ENCODE data around the gene KRT1. TPM values are rescaled to one million over a fixed set of nuclear protein-coding genes. Genes with fewer than 3 reads are reported as not detected.

The KRT1 gene
- total RNA-seq, 1 donor from 2014 or later: not detected

DNA sequence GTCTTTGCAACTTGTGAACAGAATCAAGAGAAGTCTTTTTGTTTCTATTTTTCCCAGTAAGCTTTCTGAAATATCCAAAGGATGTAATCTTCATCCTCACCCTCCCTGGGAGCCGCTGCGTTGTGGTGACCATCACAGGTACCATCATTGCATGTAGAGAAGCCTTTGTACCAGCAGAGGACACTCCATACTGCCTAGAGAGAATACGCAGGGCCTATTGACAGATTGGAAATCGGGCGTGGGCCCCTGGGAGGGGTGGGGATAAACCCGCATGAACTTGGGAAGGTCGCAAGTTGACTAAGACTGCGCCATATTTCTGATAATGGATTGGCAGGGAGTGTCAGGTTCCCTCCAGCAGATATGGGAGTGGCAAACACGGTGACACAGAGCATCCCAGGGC, 12.7 kb downstream of the KRT1 start:
- TF ChIP-seq, protein P1, sequence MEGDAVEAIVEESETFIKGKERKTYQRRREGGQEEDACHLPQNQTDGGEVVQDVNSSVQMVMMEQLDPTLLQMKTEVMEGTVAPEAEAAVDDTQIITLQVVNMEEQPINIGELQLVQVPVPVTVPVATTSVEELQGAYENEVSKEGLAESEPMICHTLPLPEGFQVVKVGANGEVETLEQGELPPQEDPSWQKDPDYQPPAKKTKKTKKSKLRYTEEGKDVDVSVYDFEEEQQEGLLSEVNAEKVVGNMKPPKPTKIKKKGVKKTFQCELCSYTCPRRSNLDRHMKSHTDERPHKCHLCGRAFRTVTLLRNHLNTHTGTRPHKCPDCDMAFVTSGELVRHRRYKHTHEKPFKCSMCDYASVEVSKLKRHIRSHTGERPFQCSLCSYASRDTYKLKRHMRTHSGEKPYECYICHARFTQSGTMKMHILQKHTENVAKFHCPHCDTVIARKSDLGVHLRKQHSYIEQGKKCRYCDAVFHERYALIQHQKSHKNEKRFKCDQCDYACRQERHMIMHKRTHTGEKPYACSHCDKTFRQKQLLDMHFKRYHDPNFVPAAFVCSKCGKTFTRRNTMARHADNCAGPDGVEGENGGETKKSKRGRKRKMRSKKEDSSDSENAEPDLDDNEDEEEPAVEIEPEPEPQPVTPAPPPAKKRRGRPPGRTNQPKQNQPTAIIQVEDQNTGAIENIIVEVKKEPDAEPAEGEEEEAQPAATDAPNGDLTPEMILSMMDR (conservative IDR thresholded peaks at IDR 0.05): no peak
- peaks cover 31% of the 10 kb centered on the region for H3K27me3 Mint-ChIP-seq (ENCODE audit: low read depth)
- H3K9me3 Mint-ChIP-seq: no peaks in the 10 kb centered on the region
- no peak overlapping the region for H3K4me3 Mint-ChIP-seq
- H3K36me3 Mint-ChIP-seq (ENCODE audit: low read depth): no peaks in the 10 kb centered on the region
- H3K27ac Mint-ChIP-seq (ENCODE audit: unreplicated experiment): no peak overlapping the region
- no peak for DNase-seq (ENCODE audit: low read depth, low spot score)
- H3K4me1 Mint-ChIP-seq: no peaks in the 10 kb centered on the region

DNA sequence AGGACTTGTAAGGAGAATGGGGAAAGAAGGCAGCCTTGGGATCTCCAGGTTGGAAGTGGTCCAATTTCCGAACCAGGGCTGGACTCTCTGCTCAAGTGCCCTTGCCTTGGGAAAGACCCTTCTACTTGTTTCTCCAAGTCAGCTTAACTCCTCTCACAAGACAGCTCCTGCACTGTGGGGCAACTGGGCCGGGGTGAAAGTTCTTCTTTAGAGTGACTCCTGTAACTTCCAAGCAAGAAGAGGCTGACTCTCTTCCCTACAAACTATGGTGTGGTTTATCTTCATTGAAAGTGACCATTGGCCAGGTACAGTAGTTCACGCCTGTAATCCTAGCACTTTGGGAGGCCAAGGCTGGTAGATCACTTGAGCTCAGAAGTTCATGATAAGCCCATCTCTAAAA, 13.7 kb downstream of the KRT1 start:
- DNase-seq (ENCODE audit: low read depth, low spot score): no peak
- TF ChIP-seq, protein P1 (conservative IDR thresholded peaks at IDR 0.05): no peak
- peaks cover 31% of the 10 kb centered on the region for H3K27me3 Mint-ChIP-seq (ENCODE audit: low read depth)
- H3K27ac Mint-ChIP-seq (ENCODE audit: unreplicated experiment): no peak overlapping the region
- no peaks in the 10 kb centered on the region for H3K36me3 Mint-ChIP-seq (ENCODE audit: low read depth)
- H3K9me3 Mint-ChIP-seq: no peaks in the 10 kb centered on the region
- H3K4me1 Mint-ChIP-seq: no peaks in the 10 kb centered on the region
- no peak overlapping the region for H3K4me3 Mint-ChIP-seq

DNA sequence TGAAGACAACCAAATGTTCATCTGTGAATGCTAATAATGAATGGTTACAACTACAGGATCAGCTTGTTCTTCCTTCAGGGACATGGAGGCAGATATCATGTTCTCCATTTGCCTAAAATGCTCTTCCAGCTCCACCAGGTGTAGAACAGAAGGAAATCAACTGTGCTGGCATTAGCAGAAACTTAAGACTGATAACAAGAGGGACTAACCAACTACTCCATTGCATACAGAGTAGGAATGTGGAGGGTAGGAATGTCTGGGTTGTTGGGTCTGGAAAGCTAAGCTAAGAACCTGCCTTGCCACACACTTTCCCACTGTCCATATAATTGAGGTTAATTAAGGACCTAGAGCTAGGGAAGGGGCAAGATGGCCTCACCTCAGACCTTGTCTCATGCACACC, 16.8 kb downstream of the KRT1 start:
- H3K4me1 Mint-ChIP-seq: no peaks in the 10 kb centered on the region
- no peak for DNase-seq (ENCODE audit: low read depth, low spot score)
- H3K36me3 Mint-ChIP-seq (ENCODE audit: low read depth): no peaks in the 10 kb centered on the region
- no peak overlapping the region for H3K27ac Mint-ChIP-seq (ENCODE audit: unreplicated experiment)
- no peak overlapping the region for H3K4me3 Mint-ChIP-seq
- H3K27me3 Mint-ChIP-seq (ENCODE audit: low read depth): peaks cover 34% of the 10 kb centered on the region
- TF ChIP-seq, protein P1 (conservative IDR thresholded peaks at IDR 0.05): no peak
- no peaks in the 10 kb centered on the region for H3K9me3 Mint-ChIP-seq

DNA sequence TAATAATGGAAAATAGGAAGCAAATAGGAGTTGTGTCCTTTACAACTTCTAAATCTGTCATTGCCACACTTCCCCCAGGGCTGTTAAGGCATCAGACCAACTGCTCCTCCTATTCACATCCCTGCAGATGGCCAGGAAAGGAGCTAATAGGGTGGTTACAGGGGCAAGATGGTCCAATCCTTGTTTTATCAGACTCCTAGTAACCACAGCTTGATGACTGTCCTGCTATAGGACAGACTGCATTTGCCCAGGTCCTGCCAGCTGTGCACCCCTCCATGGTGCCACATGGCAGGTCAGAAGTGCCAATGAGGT, 17.3 kb downstream of the KRT1 start:
- no peak overlapping the region for H3K4me3 Mint-ChIP-seq
- H3K9me3 Mint-ChIP-seq: no peaks in the 10 kb centered on the region
- no peaks in the 10 kb centered on the region for H3K36me3 Mint-ChIP-seq (ENCODE audit: low read depth)
- no peaks in the 10 kb centered on the region for H3K4me1 Mint-ChIP-seq
- TF ChIP-seq, protein P1 (conservative IDR thresholded peaks at IDR 0.05): no peak
- DNase-seq (ENCODE audit: low read depth, low spot score): no peak
- no peak overlapping the region for H3K27ac Mint-ChIP-seq (ENCODE audit: unreplicated experiment)
- H3K27me3 Mint-ChIP-seq (ENCODE audit: low read depth): peaks cover 36% of the 10 kb centered on the region

DNA sequence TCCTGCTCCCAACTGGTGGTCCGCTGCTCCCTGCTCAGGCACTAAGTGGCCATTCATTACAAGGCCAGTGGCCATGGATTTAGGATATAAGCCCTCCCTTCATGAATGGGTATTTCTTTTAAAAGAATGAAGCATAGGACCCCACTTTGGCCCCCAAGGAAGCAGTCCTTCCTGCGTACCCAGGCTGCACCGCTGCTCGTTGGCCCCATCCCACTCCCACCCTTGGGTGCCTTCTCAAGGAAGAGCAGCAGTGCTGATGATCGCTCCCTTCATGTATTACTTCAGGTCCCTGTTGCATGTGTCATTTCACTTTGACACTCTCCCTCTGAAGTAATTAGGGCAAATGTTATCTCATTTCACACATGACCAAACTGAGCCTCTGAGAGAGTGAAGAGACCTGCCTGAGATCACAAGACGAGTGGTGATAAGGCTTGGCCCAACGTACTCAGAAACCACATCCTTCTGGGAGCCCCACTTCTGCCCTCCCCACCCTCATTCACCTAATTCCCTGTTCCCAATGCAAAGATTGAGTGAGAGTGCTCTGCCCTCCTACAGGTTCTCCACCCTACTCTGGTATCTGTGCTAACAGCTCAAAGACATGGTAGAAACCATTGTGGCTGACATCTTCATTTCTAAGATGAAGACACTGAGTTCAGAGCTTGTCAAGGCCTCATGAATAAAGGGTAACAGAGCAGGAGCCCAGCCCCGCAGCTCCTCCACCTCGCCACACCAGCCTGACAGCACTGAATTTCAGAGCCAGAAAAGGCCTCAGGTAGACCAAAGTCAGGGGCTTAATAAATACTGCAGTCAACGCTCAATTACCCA, 17.9 kb downstream of the KRT1 start:
- no peak for DNase-seq (ENCODE audit: low read depth, low spot score)
- Mint-ChIP-seq H3K36me3 (ENCODE audit: low read depth) (no peaks in the 10 kb centered on the region), H3K9me3 (no peaks in the 10 kb centered on the region), H3K27ac (ENCODE audit: unreplicated experiment) (no peak overlapping the region), H3K27me3 (ENCODE audit: low read depth) (peaks cover 39% of the 10 kb centered on the region), H3K4me1 (no peaks in the 10 kb centered on the region), H3K4me3 (no peak overlapping the region)
- TF ChIP-seq, protein P1 (conservative IDR thresholded peaks at IDR 0.05): no peak
